GM12874 (cell line): ENCODE measurements around the gene DPPA5.

Experiments
- TF ChIP-seq, protein P1 (sequence below): IDR thresholded peaks from 2 replicates; pipeline ENCODE4 v1.5.1; 2011; ENCODE audit warnings: low read depth, mild to moderate bottlenecking, control low read depth, low read length, moderate library complexity; ENCODE audit not compliant: insufficient read depth

DPPA5 gene

DNA sequence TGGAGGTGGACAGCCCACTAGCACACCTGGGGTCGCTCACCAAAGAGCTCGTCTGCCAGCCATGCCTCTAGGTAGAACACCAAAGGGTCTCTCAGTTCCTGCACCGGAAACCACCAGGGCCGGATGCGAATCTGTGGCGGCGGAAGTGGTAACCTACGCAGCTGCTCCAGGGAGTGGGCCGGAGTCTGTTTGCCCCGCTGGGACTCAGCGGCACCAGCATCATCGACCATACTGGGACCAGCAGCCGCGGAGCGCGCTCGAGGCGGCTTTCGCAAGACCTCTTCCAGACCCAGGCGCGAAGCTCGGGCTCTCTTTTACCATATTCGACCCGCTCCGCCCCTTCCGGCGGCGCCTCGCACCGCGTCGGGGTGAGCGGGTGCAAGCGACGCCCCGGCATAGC is 15.5 kb upstream of the DPPA5 start, which contains the start of gene OOEP:
Gene OOEP (minus strand): TSS at position 335 of the 400 bp plus-strand sequence. CDS start 105 bp downstream, at position 230.
- TF ChIP-seq, protein P1, sequence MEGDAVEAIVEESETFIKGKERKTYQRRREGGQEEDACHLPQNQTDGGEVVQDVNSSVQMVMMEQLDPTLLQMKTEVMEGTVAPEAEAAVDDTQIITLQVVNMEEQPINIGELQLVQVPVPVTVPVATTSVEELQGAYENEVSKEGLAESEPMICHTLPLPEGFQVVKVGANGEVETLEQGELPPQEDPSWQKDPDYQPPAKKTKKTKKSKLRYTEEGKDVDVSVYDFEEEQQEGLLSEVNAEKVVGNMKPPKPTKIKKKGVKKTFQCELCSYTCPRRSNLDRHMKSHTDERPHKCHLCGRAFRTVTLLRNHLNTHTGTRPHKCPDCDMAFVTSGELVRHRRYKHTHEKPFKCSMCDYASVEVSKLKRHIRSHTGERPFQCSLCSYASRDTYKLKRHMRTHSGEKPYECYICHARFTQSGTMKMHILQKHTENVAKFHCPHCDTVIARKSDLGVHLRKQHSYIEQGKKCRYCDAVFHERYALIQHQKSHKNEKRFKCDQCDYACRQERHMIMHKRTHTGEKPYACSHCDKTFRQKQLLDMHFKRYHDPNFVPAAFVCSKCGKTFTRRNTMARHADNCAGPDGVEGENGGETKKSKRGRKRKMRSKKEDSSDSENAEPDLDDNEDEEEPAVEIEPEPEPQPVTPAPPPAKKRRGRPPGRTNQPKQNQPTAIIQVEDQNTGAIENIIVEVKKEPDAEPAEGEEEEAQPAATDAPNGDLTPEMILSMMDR = no peak

DNA sequence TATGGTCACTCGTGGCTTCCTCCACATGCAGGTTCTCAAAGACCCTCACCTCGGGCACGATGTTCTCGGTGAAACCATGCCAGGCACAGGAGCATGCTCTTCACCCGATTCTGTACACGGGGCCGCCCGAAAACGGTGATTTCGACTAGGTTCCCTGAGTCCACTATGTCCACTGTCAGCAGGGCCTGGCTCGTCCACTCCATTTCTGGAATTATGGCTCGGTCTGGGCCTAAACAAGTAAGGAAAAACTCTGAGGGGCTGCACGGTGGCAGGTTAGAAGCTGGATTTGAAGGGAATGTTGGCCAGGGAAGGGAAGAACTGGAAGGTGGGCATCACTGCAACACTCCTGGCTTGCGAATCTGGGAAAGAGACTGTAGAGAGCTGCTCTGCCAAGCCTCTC is 15.1 kb upstream of the DPPA5 start:
- TF ChIP-seq, protein P1 = no peak

DNA sequence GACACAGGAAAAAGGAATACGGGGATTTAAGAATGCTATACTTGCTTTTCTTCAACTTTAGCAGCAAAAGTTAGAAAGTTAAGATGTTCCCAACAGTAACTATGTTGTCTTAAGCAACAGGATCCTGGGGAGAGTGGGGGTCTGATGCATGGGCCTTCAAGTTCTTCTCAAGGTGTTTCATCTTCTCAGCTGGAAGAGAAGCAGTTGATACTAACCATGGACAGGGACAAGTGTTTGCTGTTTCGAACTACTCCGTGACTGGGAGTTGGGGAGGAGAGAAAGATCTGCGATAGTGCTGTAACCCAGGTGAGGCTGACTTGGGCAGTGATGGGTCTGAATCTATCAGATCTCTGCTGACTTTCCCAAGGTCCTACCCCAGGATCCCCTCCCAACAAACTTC is 14.6 kb upstream of the DPPA5 start:
- TF ChIP-seq, protein P1 = no peak

DNA sequence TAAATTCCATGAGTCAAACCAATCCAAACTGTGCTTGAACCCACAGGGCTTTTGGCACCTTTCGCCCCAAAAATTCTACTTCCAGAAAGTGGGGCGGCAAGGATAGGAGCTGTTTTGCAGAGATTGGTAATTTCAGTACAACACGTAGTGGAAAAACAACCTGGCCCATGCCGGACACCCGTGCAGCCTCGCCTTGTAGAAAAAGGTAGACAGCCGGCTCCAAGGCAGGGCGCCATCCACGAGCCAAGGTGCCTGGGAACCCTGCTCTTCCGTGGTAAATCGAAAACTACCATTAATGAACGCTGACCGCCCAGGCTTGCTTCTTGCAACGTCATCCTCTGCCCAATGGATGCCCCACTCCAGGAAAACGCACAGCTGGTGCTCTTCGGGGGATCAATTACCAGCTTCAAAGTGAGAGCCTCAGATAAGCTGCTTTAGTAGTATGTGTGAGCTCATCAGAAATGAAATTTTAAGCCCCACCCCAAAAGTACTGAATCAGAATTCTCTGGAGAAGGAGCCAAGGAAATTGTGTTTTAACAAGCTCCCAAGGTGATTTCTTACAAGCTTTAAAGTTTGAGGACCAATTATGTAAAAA is 13.8 kb upstream of the DPPA5 start:
- TF ChIP-seq, protein P1 = no peak

DNA sequence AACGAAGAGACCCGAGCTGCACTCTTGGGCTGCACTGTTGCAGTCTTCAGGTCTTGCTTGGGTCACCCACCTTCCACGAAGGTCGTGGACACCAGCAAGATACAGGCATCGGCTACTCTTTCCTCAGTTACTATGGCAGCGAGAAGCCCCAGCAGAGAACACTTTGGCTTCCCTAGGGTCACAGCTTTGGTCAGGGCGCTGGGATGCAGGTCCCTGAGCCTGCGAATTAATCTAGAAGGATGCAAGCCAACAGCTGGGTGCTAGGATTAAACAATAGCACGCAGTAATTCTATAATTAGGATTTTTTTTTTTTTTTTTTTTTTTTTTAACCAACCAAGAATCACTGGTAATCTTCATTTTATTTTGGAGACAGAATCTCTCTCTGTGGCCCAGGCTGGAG is 10.5 kb upstream of the DPPA5 start:
- TF ChIP-seq, protein P1 = no peak

DNA sequence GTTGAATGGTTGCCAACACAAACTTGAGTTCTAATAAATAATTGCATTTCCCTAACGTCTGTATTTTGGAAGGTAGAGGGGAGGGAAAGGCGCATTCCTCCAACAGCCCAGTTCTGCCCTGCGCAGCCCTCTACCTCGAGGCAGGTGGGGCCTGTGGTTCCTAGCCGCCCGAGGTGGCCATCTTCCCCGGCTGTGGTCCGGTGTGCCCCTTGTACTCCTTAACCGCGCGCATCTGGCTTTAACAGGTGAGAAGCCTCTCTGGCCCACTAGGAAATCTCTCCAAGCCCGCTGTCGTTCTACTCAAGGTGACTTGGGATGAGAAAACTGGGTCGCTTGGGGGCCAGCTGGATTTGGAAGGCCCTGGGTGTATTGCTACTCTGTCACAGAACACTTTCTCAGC is 10.0 kb upstream of the DPPA5 start:
- TF ChIP-seq, protein P1 = no peak

DNA sequence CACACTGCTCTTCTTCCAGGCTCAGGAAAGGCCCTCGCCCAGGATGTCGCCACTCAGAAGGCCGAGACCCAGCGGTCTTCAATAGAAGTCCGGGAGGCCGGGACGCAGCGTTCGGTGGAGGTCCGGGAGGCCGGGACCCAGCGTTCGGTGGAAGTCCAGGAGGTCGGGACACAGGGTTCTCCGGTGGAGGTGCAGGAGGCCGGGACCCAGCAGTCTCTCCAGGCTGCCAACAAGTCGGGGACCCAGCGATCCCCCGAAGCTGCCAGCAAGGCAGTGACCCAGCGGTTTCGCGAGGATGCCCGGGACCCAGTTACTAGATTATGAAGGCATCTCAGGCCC is 9.4 kb upstream of the DPPA5 start:
- TF ChIP-seq, protein P1 = no peak
